Dermis blood vessel endothelial cell (primary cell): ENCODE results near the gene PIEZO2. TPM values are rescaled to one million over a fixed set of nuclear protein-coding genes. Genes with fewer than 3 reads are reported as not detected.

ENCODE experiments used
- DNase-seq: peaks from one replicate; pipeline ENCODE4 v3.0.0; 2010
- total RNA-seq: library from RNA; depleted of rRNA; stranded (reverse); fragments of >200 nt; gene quantifications from 2 replicates; pipeline ENCODE4 v1.2.3, GENCODE V29; 2014

Gene PIEZO2
- total RNA-seq, 1 donor from 2014 or later: 141 TPM

GRCh38 chr18:10723496-10723895 is 425.9 kb downstream of the PIEZO2 start:
- DNase-seq: no peak

GRCh38 chr18:10718809-10719208 is 430.6 kb downstream of the PIEZO2 start:
- DNase-seq: no peak

- peak; percentile 61 for DNase-seq
Measured at GRCh38 chr18:10715791-10716190, 433.6 kb downstream of the PIEZO2 start.

GRCh38 chr18:10713409-10713808 is 436.0 kb downstream of the PIEZO2 start:
- no peak for DNase-seq

- no peak for DNase-seq
Measured at GRCh38 chr18:10707294-10707693, 442.1 kb downstream of the PIEZO2 start.

- no peak for DNase-seq
Measured at GRCh38 chr18:10705786-10706185, 443.6 kb downstream of the PIEZO2 start.

- DNase-seq: no peak
Measured at GRCh38 chr18:10705291-10705690, 444.1 kb downstream of the PIEZO2 start.

- no peak for DNase-seq
Measured at GRCh38 chr18:10702206-10702605, 447.2 kb downstream of the PIEZO2 start.

GRCh38 chr18:10690366-10690765 is 459.0 kb downstream of the PIEZO2 start:
- no peak for DNase-seq

- no peak for DNase-seq
Measured at GRCh38 chr18:10690035-10690329, 459.4 kb downstream of the PIEZO2 start.

GRCh38 chr18:10689236-10690034 is 459.9 kb downstream of the PIEZO2 start:
- no peak for DNase-seq

GRCh38 chr18:10688766-10689165 is 460.6 kb downstream of the PIEZO2 start:
- no peak for DNase-seq

GRCh38 chr18:10687161-10687925 is 462.0 kb downstream of the PIEZO2 start:
- DNase-seq: no peak

- DNase-seq: no peak
Measured at GRCh38 chr18:10686308-10686707, 463.1 kb downstream of the PIEZO2 start.

GRCh38 chr18:10685484-10685883 is 463.9 kb downstream of the PIEZO2 start:
- DNase-seq: no peak

- DNase-seq: no peak
Measured at GRCh38 chr18:10682368-10682714, 467.0 kb downstream of the PIEZO2 start.

- no peak for DNase-seq
Measured at GRCh38 chr18:10681581-10682367, 467.6 kb downstream of the PIEZO2 start.

- no peak for DNase-seq
Measured at GRCh38 chr18:10680271-10680596, 469.1 kb downstream of the PIEZO2 start.

- DNase-seq: no peak
Measured at GRCh38 chr18:10679557-10680270, 469.7 kb downstream of the PIEZO2 start.

- DNase-seq: no peak
Measured at GRCh38 chr18:10671441-10671840, 477.9 kb downstream of the PIEZO2 start.

- DNase-seq: no peak
Measured at GRCh38 chr18:10670856-10671255, 478.5 kb downstream of the PIEZO2 start.

GRCh38 chr18:10669441-10670100 is 479.8 kb downstream of the PIEZO2 start:
- DNase-seq: no peak
